ENCODE results near the gene ASPSCR1.

The ASPSCR1 gene

GRCh38 chr17:82047914-82048570 lies 70.6 kb downstream of the ASPSCR1 start:
- no peak for FAIRE-seq

DNA sequence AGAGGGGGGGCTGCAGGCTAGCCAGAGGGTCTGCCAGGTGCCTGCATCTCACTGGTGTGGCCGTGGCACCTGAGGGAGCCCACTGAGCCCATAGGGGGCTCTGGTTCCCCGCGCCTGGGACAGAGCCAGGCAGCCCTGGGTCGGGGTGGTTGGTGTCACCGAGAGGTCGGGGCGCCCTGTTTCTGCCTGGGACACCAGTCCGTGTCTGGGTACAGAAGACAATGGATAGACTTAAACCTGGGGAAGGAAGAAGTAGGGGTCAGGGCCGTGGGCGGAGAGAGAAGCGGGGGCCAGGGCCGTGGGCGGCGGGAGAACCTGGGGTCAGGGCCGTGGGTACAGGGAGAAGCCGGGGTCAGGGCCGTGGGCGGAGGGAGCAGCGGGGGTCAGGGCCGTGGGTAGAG lies 71.1 kb downstream of the ASPSCR1 start:
- FAIRE-seq, result no peak

DNA sequence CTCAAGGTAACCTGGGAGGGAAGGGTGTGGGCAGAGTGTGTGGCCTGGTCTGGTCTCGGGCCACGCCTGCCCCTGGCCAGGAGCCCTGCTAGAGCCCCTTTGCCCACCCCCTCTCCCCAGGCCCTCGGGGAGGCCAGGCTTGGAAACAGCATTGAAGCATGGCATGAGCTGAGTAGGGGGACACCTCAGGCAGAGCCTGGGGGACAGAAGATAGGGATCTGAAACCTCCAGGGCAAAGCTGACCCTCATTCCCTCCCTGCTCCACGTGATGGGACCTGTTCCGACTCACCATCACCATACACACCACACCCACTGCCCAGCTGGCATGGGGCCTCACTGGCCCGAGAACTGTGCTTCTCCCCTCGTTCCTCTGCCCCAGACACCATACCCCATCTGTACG lies 71.7 kb downstream of the ASPSCR1 start:
- FAIRE-seq, result no peak

DNA sequence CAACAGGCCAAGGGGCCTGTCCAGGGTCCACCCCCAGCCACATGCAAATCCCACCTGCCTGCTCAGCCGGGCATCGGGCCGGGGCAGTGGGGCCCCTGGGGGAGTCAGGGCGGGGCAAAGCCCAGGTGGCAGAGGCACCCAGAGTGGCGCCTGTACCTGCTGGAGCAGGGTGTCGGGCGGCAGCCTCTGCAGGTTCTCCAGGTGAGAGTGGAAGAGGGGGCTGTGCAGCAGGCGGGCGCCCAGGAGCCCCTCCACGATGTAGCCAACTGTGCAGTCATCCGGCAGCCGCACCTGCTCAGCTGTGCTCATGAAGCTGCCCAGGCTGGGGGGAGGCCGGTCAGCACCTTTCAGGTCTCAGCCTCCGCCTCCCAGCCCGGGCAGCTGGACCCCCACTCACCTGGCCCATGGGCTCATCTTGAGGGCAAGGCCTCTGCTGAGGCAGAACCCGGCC lies 72.1 kb downstream of the ASPSCR1 start:
- no peak for FAIRE-seq

GRCh38 chr17:82050152-82050760 lies 72.8 kb downstream of the ASPSCR1 start:
- no peak for FAIRE-seq

GRCh38 chr17:82050761-82051641 lies 73.6 kb downstream of the ASPSCR1 start:
- no peak for FAIRE-seq

GRCh38 chr17:82051776-82052637 lies 74.6 kb downstream of the ASPSCR1 start, which contains the start of the genes GPS1 and RFNG:
GPS1 (plus strand) TSS chr17:82051898; CDS start chr17:82051932, 34 bp downstream.
RFNG (minus strand) TSS chr17:82051811; CDS start chr17:82051766, 45 bp downstream.
- FAIRE-seq, result no peak

- no peak for FAIRE-seq
Measured at GRCh38 chr17:82052638-82053059, 75.2 kb downstream of the ASPSCR1 start.

- no peak for FAIRE-seq
Measured at GRCh38 chr17:82053130-82053529, 75.7 kb downstream of the ASPSCR1 start.

GRCh38 chr17:82053556-82054263 lies 76.3 kb downstream of the ASPSCR1 start:
- no peak for FAIRE-seq

- FAIRE-seq, result no peak
Measured at GRCh38 chr17:82054351-82055022, 77.1 kb downstream of the ASPSCR1 start.

GRCh38 chr17:82055023-82055964 lies 77.9 kb downstream of the ASPSCR1 start:
- FAIRE-seq, result no peak

DNA sequence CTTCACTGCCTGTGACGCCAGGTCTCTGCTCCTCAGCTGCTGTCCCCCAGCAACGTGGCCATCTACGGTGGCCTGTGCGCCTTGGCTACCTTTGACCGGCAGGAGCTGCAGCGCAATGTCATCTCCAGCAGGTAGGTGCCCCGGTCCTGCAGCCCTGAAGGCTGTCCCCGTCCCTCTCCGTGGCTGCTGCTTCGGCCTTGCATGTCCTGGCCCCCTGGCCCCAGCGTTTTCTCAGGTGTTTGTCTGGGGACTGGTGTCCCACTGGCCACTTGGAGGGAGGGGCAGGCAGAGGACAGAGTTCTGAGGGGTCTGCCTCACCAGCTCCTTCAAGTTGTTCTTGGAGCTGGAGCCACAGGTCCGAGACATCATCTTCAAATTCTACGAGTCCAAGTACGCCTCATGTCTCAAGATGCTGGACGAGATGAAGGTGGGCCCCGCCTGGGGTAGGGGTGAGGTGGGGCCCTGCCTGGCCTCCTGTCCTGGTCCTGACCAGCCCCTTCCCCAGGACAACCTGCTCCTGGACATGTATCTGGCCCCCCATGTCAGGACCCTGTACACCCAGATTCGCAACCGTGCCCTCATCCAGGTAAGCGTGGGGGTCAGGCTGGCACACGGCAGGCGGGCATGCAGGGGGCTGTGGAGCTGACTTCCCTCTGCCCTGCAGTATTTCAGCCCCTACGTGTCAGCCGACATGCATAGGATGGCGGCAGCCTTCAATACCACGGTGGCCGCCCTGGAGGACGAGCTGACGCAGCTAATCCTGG lies 78.7 kb downstream of the ASPSCR1 start:
- no peak for FAIRE-seq

- no peak for FAIRE-seq
Measured at GRCh38 chr17:82056729-82057621, 79.5 kb downstream of the ASPSCR1 start.

DNA sequence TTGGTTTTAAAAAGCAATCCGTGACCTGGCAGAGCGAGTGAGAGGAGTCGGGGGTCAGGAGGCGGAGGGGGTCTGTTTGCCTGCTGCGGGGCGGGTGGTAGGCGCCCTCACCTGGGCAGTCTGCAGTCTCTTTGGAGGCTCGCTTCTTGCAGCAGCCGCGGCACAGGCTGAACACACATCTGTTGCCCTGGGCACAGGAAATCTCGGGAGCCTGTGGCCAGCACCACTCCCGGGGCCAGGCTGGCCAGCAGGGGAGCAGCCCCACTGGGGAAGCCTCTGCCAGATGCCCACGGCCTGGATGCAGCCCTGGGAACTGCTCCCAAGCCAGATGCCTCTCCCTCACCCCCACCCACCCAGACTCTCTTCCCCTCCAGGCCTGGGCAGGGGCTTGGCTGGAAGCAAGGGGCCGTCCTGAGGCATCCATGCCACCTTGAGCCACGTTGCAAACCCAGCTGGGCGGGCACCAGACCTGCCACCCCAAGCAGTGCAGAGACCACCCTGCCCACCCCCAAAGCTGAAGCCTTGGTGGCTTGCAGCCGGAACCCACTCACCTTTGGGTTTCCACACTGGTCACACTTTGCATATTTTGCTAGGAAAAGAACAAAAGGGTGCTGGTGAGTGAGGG lies 80.9 kb downstream of the ASPSCR1 start:
- FAIRE-seq, result no peak

DNA sequence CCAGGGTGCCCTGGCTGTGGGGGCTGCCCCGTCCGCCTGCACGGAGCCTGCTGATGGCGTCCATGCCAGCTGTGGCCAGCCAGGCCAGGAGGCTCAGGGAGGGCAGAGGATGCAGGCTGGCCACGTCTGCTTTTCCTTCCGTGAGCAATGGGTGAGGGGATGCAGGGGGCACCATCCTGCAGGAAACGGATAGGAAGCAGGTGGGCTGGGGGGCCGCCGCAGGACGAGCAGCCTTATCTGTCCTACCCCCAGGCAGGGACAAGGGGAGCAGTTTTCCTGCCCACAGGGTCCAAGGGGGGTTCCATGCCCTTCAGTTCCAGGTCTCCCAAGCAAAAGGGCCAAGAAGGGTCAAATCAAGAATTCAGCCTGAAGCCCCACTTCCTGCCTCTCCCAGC lies 81.4 kb downstream of the ASPSCR1 start:
- FAIRE-seq, result no peak

- no peak for FAIRE-seq
Measured at GRCh38 chr17:82059272-82060000, 82.0 kb downstream of the ASPSCR1 start.
